Calu3 (cell line): Measurements from ENCODE around the gene DBP. TPM values are rescaled to one million over a fixed set of nuclear protein-coding genes. Genes with fewer than 3 reads are reported as not detected.

Experiments
- BruUV-seq: library from RNA; stranded (reverse); fragments of 400-500 nt; replicated peaks from 2 replicates; lab custom pipeline; 2021; lab: Mats Ljungman, UMichigan
- CTCF ChIA-PET: fragments of 300-600 bp; sonication (Branson Sonifier 250); formaldehyde crosslinking; loops from one replicate; lab custom pipeline; 2022; ENCODE audit warnings: antibody characterized with exemption; lab: Charles Lee
- DNase-seq: peaks from one replicate; pipeline ENCODE4 v3.0.0; 2022
- H3K27ac Mint-ChIP-seq: one replicate; pipeline ENCODE4 v1.8.0; 2022; ENCODE audit warnings: mixed read lengths; ENCODE audit not compliant: unreplicated experiment
- H3K27me3 Mint-ChIP-seq: one replicate; pipeline ENCODE4 v1.8.0; 2022; ENCODE audit warnings: mixed read lengths; ENCODE audit not compliant: unreplicated experiment
- H3K36me3 Mint-ChIP-seq: one replicate; pipeline ENCODE4 v1.8.0; 2022; ENCODE audit warnings: mild to moderate bottlenecking, moderate library complexity, mixed read lengths; ENCODE audit not compliant: insufficient read depth, unreplicated experiment
- H3K4me1 Mint-ChIP-seq: one replicate; pipeline ENCODE4 v1.8.0; 2022; ENCODE audit warnings: mild to moderate bottlenecking, low read depth, mixed read lengths; ENCODE audit not compliant: unreplicated experiment
- H3K4me3 Mint-ChIP-seq: one replicate; pipeline ENCODE4 v1.8.0; 2022; ENCODE audit warnings: mild to moderate bottlenecking, low read depth, moderate library complexity, mixed read lengths; ENCODE audit not compliant: unreplicated experiment
- H3K9me3 Mint-ChIP-seq: one replicate; pipeline ENCODE4 v1.8.0; 2022; ENCODE audit warnings: low read depth, mixed read lengths; ENCODE audit not compliant: unreplicated experiment
- CTCF ChIP-seq: fragments of 200-600 bp; IDR thresholded peaks from one replicate; pipeline ENCODE4 v1.8.0; 2022; ENCODE audit warnings: antibody characterized with exemption; ENCODE audit not compliant: unreplicated experiment
- intact Hi-C: fragments of 100-400 bp; cut with micrococcal nuclease; formaldehyde crosslinking; loops from one replicate; pipeline ENCODE4 v1.10.0; 2022; ENCODE audit not compliant: unreplicated experiment
- total RNA-seq: library from RNA; stranded (reverse); gene quantifications from 2 replicates; pipeline ENCODE4 v1.2.3, GENCODE V29; 2022

DBP gene
- total RNA-seq, 1 experiment from 2014 or later: 4.3 TPM

GRCh38 chr19:48664476-48664875 is 27.3 kb upstream of the DBP start:
- no peak for TF ChIP-seq CTCF
- peaks cover 6% of the 10 kb centered on the region for H3K36me3 Mint-ChIP-seq
- BruUV-seq: no TSS peak
- no peak overlapping the region for H3K4me3 Mint-ChIP-seq
- H3K27me3 Mint-ChIP-seq: no peaks in the 10 kb centered on the region
- no peak overlapping the region for H3K27ac Mint-ChIP-seq
- CTCF ChIA-PET: interaction anchor here (0.6 kb wide), 1 partner anchor 1634 kb away, joined by 4 read pairs; no protein-coding TSS in a partner anchor
- no peak for DNase-seq
- peaks cover 8% of the 10 kb centered on the region for H3K4me1 Mint-ChIP-seq
- peaks cover under 1% of the 10 kb centered on the region for H3K9me3 Mint-ChIP-seq
- intact Hi-C loops: no loop called here

GRCh38 chr19:48663667-48664066 is 26.5 kb upstream of the DBP start:
- Mint-ChIP-seq H3K4me1 (peaks cover 8% of the 10 kb centered on the region), H3K27me3 (no peaks in the 10 kb centered on the region), H3K36me3 (peaks cover 6% of the 10 kb centered on the region), H3K9me3 (no peaks in the 10 kb centered on the region), H3K27ac (no peak overlapping the region), H3K4me3 (no peak overlapping the region)
- CTCF ChIA-PET: no interaction called here
- no TSS peak for BruUV-seq
- DNase-seq: no peak
- TF ChIP-seq CTCF: no peak
- intact Hi-C loops: no loop called here

- H3K36me3 Mint-ChIP-seq: peaks cover 6% of the 10 kb centered on the region
- CTCF ChIA-PET: interaction anchor here (0.5 kb wide), 1 partner anchor 156 kb away, joined by 4 read pairs; no protein-coding TSS in a partner anchor
- H3K27ac Mint-ChIP-seq: no peak overlapping the region
- H3K4me3 Mint-ChIP-seq: no peak overlapping the region
- BruUV-seq: no TSS peak
- TF ChIP-seq CTCF: no peak
- no peaks in the 10 kb centered on the region for H3K27me3 Mint-ChIP-seq
- DNase-seq: no peak
- H3K4me1 Mint-ChIP-seq: peaks cover 12% of the 10 kb centered on the region
- intact Hi-C loops: no loop called here
- H3K9me3 Mint-ChIP-seq: no peaks in the 10 kb centered on the region
Measured at GRCh38 chr19:48661711-48662090, 24.5 kb upstream of the DBP start.

GRCh38 chr19:48660852-48661710 is 23.9 kb upstream of the DBP start:
- TF ChIP-seq CTCF: no peak
- Mint-ChIP-seq H3K9me3 (no peaks in the 10 kb centered on the region), H3K36me3 (peaks cover 6% of the 10 kb centered on the region), H3K27me3 (no peaks in the 10 kb centered on the region), H3K27ac (peak overlapping the region; percentile 76), H3K4me3 (no peak overlapping the region), H3K4me1 (peaks cover 17% of the 10 kb centered on the region)
- intact Hi-C loops: no loop called here
- DNase-seq: peak; percentile 82
- BruUV-seq: no TSS peak
- CTCF ChIA-PET: interaction anchor here (0.5 kb wide), 1 partner anchor 156 kb away, joined by 4 read pairs; no protein-coding TSS in a partner anchor
